Measurements from ENCODE around the gene RUSF1.
"Not testable (repeated sequence)": the region's sequence is repeated elsewhere in the genome, so short reads cannot be mapped to it uniquely, and the experiment has no call there.

RUSF1 gene

GRCh38 chr16:31513884-31514283, 5.7 kb upstream of the RUSF1 start:
- DNase-seq = no peak

GRCh38 chr16:31513126-31513525, 4.9 kb upstream of the RUSF1 start:
- DNase-seq = no peak

DNA sequence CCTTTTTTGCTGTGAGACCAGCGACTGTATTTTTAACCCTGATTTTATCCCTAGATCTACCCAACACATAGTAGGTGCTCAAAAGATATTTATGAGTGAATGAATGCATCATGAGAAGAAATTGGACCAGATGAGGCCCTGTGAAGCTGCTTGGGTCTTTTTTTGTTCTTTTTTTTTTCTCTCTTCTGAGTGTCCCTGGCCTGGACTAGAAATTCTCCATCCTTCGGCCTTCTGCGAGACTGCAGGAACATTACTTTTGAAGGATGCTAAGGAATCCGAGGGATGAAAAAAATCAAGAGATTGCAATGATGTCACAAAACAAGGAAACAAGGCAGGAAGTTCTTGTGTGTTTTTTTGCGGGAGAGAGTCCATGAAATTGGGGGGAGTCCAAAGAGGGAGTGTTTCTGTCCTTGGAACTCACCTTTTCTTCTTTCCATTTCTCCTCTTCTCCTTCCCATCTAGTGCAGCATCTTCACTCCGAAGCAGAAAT, 560 bp upstream of the RUSF1 start:
- DNase-seq = no peak

GRCh38 chr16:31507617-31507928, 618 bp downstream of the RUSF1 start:
- DNase-seq = no peak

GRCh38 chr16:31505483-31505882, 2.7 kb downstream of the RUSF1 start:
- DNase-seq = no peak

DNA sequence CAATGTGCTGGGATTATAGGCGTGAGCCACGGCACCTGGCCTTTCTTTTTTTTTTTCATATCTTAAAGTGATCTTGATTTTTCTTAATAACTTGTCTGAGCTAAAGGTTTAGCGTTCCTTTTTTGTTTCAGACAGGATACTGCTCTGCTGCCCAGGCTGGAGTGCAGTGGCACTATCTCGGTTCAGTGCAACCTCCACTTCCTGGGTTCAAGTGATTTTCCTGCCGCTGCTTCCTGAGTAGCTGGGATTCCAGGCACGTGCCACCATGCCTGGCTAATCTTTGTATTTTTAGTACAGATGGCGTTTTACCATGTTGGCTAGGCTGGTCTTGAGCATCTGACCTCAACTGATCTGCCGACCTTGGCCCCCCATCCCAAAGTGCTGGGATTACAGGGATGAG, 4.0 kb downstream of the RUSF1 start:
- DNase-seq = no peak

- DNase-seq = not testable (repeated sequence)
These were observed 4.6 kb downstream of the RUSF1 start for GRCh38 chr16:31503555-31503954.

DNA sequence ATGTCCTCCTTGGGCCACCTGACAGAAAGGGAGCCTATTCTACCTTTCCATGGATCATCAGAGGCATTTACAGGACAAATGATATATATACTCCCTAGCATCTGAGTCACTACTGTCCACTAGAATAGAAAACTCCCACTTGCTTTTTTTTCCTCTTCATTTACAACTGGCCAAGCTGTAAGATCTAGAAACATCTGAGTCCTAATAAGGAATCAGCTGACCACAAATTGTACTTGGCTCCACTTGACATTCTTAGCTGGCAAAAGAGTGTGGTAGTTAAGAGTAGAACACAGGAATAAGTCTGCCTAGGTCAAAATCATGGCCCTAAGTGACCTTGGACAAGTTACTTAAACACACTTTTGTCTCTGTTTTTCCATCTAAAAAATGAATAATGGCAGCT, 5.2 kb downstream of the RUSF1 start:
- DNase-seq = no peak

DNA sequence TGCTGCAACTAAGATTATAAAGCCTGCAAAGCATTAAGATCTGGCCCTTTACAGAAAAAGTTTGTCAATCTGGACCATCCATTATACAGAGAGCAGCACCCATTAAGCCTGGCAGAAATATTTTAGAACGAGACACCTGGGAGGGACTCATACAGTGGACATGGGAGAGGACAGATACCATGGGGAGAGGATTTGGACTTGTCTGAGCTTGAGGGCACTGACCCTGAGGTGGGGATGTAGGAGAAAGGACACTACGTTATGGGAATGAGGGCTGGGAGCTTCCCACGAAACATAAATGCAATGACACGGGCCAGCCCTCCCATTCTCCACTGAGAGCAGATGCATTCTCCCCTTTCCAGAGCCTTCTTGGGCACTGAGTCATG, 6.2 kb downstream of the RUSF1 start:
- DNase-seq = no peak

DNA sequence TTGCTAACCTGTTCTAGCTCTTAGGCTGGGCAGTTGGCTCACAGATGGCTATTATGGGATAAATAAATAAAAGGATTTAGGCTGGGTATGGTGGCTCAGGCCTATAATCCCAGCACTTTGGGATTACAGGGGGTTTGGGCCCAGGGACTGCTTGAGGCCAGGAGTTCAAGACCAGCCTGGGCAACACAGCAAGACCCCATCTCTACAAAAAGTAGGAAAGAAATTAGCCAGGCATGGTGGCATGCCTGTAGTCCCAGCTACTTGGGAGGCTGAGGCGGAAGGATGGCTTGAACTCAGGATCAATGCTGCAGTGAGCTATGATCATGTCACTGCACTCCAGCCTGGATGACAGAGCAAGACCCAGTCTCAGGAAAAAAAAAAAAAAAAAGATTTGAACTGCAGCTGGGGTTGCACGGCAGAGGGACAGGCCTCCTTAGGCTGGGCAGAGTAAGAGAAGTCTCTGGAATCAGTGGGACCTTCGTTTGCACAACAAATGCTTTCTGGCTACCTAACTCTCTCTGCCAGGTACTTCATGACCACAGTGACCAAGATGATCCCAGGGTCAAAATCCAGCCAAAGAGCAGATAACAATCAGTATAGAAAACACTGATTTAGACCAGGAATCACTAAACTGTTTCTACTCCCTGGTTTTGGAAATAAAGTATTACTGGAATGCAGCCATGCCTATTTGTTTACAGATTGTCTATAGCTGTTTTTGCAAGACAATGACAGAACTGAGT, 6.8 kb downstream of the RUSF1 start:
- DNase-seq = no peak

DNA sequence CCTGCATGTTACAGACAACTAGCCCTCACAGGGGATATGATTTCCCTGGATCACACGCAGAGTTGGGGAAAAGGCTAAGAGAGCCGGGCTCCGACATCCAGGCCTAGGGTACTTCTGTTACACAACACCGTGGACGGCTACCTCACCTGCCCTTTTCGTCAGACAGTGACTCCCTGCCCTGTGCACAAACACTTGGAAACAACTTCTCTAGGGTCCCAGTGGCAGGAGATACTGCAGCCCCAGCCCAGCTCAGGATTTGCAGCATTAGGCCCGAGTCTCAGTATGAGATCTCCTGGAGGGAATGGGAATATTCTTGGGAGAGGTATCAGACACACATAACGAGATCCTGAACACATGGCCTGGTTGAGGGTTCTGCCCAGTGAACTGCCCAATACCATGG, 8.3 kb downstream of the RUSF1 start:
- DNase-seq = no peak

- DNase-seq = no peak
These were observed 9.7 kb downstream of the RUSF1 start for GRCh38 chr16:31498493-31498892.

DNA sequence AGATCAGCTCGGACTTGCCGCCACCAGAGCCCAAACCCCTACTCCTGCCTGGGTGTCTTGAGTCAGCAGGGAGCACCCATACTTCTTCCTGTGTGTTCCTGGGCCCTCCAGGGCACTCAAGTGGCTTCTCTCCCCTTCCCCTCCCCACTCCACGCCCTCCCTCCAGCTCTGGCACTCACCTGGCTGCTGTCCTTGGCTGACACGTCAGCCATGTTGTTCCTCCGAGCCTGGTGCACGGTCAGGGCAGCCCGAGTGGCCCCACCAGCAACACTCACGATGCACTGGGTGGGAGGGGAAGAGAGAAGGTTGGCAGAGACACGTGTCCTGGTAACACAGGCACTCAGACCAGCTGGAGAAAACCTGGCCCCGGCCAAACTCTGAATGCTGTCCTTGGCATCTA, 11.5 kb downstream of the RUSF1 start:
- DNase-seq = no peak

- no peak for DNase-seq
These were observed 14.6 kb downstream of the RUSF1 start for GRCh38 chr16:31493506-31494125.

DNA sequence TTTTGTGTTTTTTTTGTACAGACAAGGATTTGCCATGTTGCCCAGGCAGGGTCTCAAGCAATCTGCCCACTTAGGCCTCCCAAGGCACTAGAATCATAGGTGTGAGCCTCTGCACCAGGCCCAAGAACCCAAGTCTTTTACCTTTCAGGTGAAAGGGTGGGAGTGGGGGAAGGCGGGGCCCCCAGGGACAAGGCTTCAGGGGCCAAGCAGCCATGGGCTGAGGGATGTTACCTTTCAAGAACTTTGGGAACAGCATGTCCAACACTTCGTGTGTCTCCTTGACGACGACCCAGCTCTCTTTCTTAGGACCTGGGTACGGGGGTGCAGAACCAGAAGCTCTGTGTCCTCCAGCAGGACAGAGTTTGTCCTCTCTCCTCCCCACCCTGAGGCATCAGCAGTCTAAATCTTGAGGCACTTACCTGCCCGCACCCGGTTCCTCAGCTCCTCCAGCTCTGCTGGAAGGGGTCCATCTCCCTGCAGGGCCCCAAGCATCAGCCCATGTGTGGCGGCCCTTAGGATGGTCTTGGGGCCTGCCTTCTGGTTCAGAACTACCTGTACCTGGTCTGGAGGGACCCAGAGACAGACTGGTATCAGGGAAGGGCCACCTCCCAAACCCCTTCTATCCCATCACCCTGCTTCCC, 16.3 kb downstream of the RUSF1 start:
- no peak for DNase-seq

GRCh38 chr16:31489616-31490584, 18.3 kb downstream of the RUSF1 start:
- no peak for DNase-seq

DNA sequence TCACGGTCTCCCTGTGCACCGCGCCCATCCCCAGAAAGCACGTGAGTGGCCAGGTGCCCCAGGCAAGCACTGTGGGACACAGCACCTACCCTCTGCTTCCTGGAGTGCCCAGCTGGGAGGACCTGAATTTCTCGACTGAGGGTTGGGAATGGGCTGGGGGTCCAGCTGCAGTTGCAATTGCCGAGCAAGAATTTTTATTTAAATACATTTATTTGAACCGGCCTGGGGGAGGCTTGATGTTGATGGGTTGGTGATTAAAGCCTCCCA, 19.0 kb downstream of the RUSF1 start:
- no peak for DNase-seq

GRCh38 chr16:31488468-31489297, 19.5 kb downstream of the RUSF1 start:
- DNase-seq = no peak

GRCh38 chr16:31487720-31488467, 20.3 kb downstream of the RUSF1 start:
- DNase-seq = no peak

DNA sequence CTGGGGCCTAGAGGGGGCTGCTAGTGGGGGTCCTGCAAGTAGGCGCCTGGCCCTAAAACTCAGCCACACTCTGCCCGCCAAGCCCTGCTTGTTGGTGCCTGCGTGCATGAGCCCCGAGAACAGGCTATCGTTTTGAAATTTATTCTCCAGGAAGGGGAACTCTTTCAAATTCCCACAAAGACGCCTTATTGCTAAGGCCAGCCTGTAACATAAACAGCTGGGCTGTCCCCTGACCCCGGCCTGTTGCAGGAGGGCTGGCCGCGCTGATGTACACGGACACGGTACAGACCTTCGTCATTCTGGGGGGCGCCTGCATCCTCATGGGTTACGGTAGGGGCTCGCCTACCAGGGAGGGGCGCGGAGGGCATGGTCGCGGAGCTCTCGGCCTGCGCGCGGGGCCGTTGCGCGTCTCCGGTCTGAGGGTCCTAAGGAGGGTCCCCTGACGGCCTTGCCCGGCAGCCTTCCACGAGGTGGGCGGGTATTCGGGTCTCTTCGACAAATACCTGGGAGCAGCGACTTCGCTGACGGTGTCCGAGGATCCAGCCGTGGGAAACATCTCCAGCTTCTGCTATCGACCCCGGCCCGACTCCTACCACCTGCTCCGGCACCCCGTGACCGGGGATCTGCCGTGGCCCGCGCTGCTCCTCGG, 21.0 kb downstream of the RUSF1 start:
- no peak for DNase-seq

DNA sequence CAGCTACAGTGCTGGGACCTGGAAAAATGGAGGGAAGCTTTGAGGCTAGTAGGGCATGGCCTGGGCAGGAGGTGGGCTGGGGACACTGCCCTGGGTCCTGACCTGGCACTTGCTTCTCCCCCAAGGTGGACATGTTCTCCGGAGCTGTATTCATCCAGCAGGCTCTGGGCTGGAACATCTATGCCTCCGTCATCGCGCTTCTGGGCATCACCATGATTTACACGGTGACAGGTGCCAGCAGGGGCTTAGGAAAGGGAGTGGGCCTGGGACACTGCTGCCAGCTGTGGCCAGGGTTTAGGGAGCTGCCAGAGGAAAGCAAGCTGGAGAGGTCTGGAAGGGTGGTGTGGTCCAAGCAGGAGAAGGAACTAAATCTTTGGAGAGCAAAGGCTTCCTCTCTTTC, 22.1 kb downstream of the RUSF1 start:
- no peak for DNase-seq
